SU-DHL-6 (cell line): ENCODE data around the gene SHISA9.

ENCODE experiments used
- CTCF ChIP-seq: fragments of 200-600 bp; sonication (generic); IDR thresholded peaks from one replicate; pipeline ENCODE4 v1.5.1; 2017; ENCODE audit warnings: antibody characterized with exemption, mild to moderate bottlenecking, low read length, moderate library complexity; ENCODE audit not compliant: insufficient read depth, poor library complexity, severe bottlenecking
- EZH2phosphoT487 ChIP-seq: fragments of 200-600 bp; sonication (generic), shearing (Covaris generic); conservative IDR thresholded peaks from 2 replicates; pipeline ENCODE4 v1.6.1; 2018; ENCODE audit warnings: mild to moderate bottlenecking, antibody characterized with exemption, low read length, moderate library complexity, mixed read lengths

GRCh38 chr16:13070268-13070667 is 168.9 kb downstream of the SHISA9 start:
- TF ChIP-seq CTCF (no peak), EZH2phosphoT487 (no peak)
